ENCODE measurements around the gene WDR17.

The WDR17 gene

GRCh38 chr4:176065435-176066291, at the start of gene WDR17:
WDR17 (plus strand) TSS chr4:176065841; CDS start chr4:176111581, 45,740 bp downstream.
- DNase-seq: peak; percentile 62 to 98 (median 92)

- DNase-seq: no peak
These were observed 49.0 kb upstream of the WDR17 start for GRCh38 chr4:176016601-176017000.

GRCh38 chr4:176020481-176021085, 45.1 kb upstream of the WDR17 start:
- no peak for DNase-seq

GRCh38 chr4:176030391-176030790, 35.2 kb upstream of the WDR17 start:
- no peak for DNase-seq

GRCh38 chr4:176031922-176032321, 33.7 kb upstream of the WDR17 start:
- no peak for DNase-seq

- DNase-seq: no peak
These were observed 33.2 kb upstream of the WDR17 start for GRCh38 chr4:176032454-176032853.

GRCh38 chr4:176034499-176034898, 31.1 kb upstream of the WDR17 start:
- peak in 8 of 56 donors; percentile 1 to 31 (median 17) for DNase-seq

GRCh38 chr4:176034936-176035335, 30.7 kb upstream of the WDR17 start:
- DNase-seq: no peak

GRCh38 chr4:176036585-176037205, 28.9 kb upstream of the WDR17 start:
- DNase-seq: no peak

GRCh38 chr4:176038789-176039188, 26.9 kb upstream of the WDR17 start:
- no peak for DNase-seq

GRCh38 chr4:176042195-176042594, 23.4 kb upstream of the WDR17 start:
- no peak for DNase-seq

- DNase-seq: peak in 15 of 56 donors; percentile 21 to 70 (median 48)
These were observed 21.6 kb upstream of the WDR17 start for GRCh38 chr4:176043838-176044588.

- peak in 49 of 56 donors; percentile 7 to 88 (median 47) for DNase-seq
These were observed 21.1 kb upstream of the WDR17 start for GRCh38 chr4:176044589-176044951.

GRCh38 chr4:176048631-176049030, 17.0 kb upstream of the WDR17 start:
- no peak for DNase-seq

- DNase-seq: no peak
These were observed 12.9 kb upstream of the WDR17 start for GRCh38 chr4:176052744-176053143.

- DNase-seq: no peak
These were observed 11.9 kb upstream of the WDR17 start for GRCh38 chr4:176053785-176054184.

GRCh38 chr4:176054942-176055341, 10.7 kb upstream of the WDR17 start:
- no peak for DNase-seq

GRCh38 chr4:176063718-176064117, 1.9 kb upstream of the WDR17 start:
- DNase-seq: peak in 1 of 56 donors; percentile 4

GRCh38 chr4:176064539-176064938, 1.1 kb upstream of the WDR17 start:
- DNase-seq: no peak

- peak in 1 of 56 donors; percentile 14 for DNase-seq
These were observed 1.1 kb downstream of the WDR17 start for GRCh38 chr4:176066757-176067156.

- DNase-seq: no peak
These were observed 11.9 kb downstream of the WDR17 start for GRCh38 chr4:176077561-176077960.

- no peak for DNase-seq
These were observed 19.1 kb downstream of the WDR17 start for GRCh38 chr4:176084769-176085168.
